ENCODE data around the gene CA4.

- TF ChIP-seq CTCF (tag by site-specific recombination; IDR thresholded peaks at IDR 0.05), result no peak
- no peak for TF ChIP-seq KLF16 (tag by site-specific recombination; IDR thresholded peaks at IDR 0.05)
- no peak for TF ChIP-seq OSR2 (tag by site-specific recombination; IDR thresholded peaks at IDR 0.05)
- no peak for TF ChIP-seq KLF9 (tag by site-specific recombination; IDR thresholded peaks at IDR 0.05; ENCODE audit: low read depth)
These were observed 41.1 kb upstream of the CA4 start for GRCh38 chr17:60108712-60109111.

Measured in HEK293 (cell line).